Measurements from ENCODE around the gene ITGB4. TPM values are rescaled to one million over a fixed set of nuclear protein-coding genes. Genes with fewer than 3 reads are reported as not detected.

The ITGB4 gene
- total and polyA plus RNA-seq, 2 of the 13 experiments (the other 11 are each of a cell fraction or from before 2014, with no cell fraction given), result 6.9 to 14.5 TPM

DNA sequence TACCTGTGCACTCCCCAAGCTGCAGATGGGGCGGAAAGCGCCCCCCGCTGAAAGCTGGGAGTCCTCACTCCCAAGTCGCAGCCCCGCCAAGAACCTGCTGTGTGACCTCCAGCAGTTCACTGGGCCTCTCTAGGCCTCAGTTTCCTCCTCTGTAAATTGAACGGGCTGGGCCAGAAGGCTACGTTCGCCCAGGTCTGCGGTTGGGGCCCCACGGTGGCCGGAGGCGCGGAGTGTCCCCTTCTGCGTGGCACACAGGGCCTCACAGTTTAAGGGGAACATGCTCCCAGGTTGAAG is 43.1 kb downstream of the ITGB4 start (continued):
- TF ChIP-seq, protein P1, sequence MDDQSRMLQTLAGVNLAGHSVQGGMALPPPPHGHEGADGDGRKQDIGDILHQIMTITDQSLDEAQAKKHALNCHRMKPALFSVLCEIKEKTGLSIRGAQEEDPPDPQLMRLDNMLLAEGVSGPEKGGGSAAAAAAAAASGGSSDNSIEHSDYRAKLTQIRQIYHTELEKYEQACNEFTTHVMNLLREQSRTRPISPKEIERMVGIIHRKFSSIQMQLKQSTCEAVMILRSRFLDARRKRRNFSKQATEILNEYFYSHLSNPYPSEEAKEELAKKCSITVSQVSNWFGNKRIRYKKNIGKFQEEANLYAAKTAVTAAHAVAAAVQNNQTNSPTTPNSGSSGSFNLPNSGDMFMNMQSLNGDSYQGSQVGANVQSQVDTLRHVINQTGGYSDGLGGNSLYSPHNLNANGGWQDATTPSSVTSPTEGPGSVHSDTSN (CRISPR knock-in tag; IDR thresholded peaks at IDR 0.05; ENCODE audit: borderline replicate concordance), result no peak
- 0 out of 2 replicates have a peak, but pooled peaks have one; percentile 11 for TF ChIP-seq ZNF292 (CRISPR knock-in tag; IDR thresholded peaks at IDR 0.05; ENCODE audit: borderline replicate concordance, low read depth)
- peak; percentile 23; the same call in 1 of the 2 replicates for TF ChIP-seq NFKB2 (CRISPR knock-in tag; IDR thresholded peaks at IDR 0.05; ENCODE audit: borderline replicate concordance)
- TF ChIP-seq HIVEP1 (CRISPR knock-in tag; IDR thresholded peaks at IDR 0.05), result peak; percentile 19; the same call in 1 of the 2 replicates
- 0 out of 2 replicates have a peak, but pooled peaks have one; percentile 2 for TF ChIP-seq BCL6 (CRISPR knock-in tag; IDR thresholded peaks at IDR 0.05)
- 0 out of 2 replicates have a peak, but pooled peaks have one; percentile 4 for TF ChIP-seq RFXAP (CRISPR knock-in tag; IDR thresholded peaks at IDR 0.05; ENCODE audit: borderline replicate concordance)
- TF ChIP-seq NR2F6 (IDR thresholded peaks at IDR 0.05), result 0 out of 2 replicates have a peak, but pooled peaks have one; percentile 8
- no peak for TF ChIP-seq NR2F6 (CRISPR knock-in tag; IDR thresholded peaks at IDR 0.05)
- TF ChIP-seq ZNF235 (CRISPR knock-in tag; IDR thresholded peaks at IDR 0.05; ENCODE audit: borderline replicate concordance), result 0 out of 2 replicates have a peak, but pooled peaks have one; percentile 37
- peak; percentile 1; the same call in 1 of the 2 replicates for TF ChIP-seq CBX5 (CRISPR knock-in tag; IDR thresholded peaks at IDR 0.05; ENCODE audit: borderline replicate concordance)
- TF ChIP-seq KDM5B (CRISPR knock-in tag; IDR thresholded peaks at IDR 0.05; ENCODE audit: borderline replicate concordance), result peak; percentile 43
- TF ChIP-seq ZC3H4 (CRISPR knock-in tag; IDR thresholded peaks at IDR 0.05; ENCODE audit: borderline replicate concordance), result peak; percentile 39; the same call in 1 of the 2 replicates
- TF ChIP-seq EED (CRISPR knock-in tag; IDR thresholded peaks at IDR 0.05), result peak; percentile 85; the same call in 1 of the 2 replicates
- peak; percentile 15; the same call in 1 of the 2 replicates for TF ChIP-seq ZNF230 (CRISPR knock-in tag; IDR thresholded peaks at IDR 0.05)
- TF ChIP-seq GLI4 (CRISPR knock-in tag; IDR thresholded peaks at IDR 0.05; ENCODE audit: borderline replicate concordance), result peak; percentile 58; the same call in 1 of the 2 replicates
- no peak for TF ChIP-seq ELK4 (CRISPR knock-in tag; IDR thresholded peaks at IDR 0.05; ENCODE audit: borderline replicate concordance)
- TF ChIP-seq ZNF501 (CRISPR knock-in tag; IDR thresholded peaks at IDR 0.05), result peak; percentile 94
- 0 out of 2 replicates have a peak, but pooled peaks have one; percentile 5 for TF ChIP-seq AHDC1 (CRISPR knock-in tag; IDR thresholded peaks at IDR 0.05; ENCODE audit: borderline replicate concordance)
- TF ChIP-seq THAP7 (CRISPR knock-in tag; IDR thresholded peaks at IDR 0.05), result 0 out of 2 replicates have a peak, but pooled peaks have one; percentile 62
- TF ChIP-seq BCL3 (CRISPR knock-in tag; IDR thresholded peaks at IDR 0.05), result peak; percentile 81
